Keratinocyte (primary cell): ENCODE measurements around the gene SPATA20.

Source experiments
- EZH2 ChIP-seq: IDR thresholded peaks from one replicate; pipeline ENCODE4 v1.6.1; 2012; ENCODE audit warnings: inconsistent platforms, mild to moderate bottlenecking, low read length, moderate library complexity
- TF ChIP-seq, protein P1 (sequence below), 3 experiments: IDR thresholded peaks in 1 of 3; conservative IDR thresholded peaks in 1 of 3; optimal IDR thresholded peaks in 1 of 3; 2 replicates in 2 of 3; 3 replicates in 1 of 3; pipeline versions ENCODE3 to v1.5.1; 2011; ENCODE audit warnings: low read length in 3 of 3, mild to moderate bottlenecking in 3 of 3, moderate library complexity in 2 of 3, control low read depth in 1 of 3, inconsistent platforms in 1 of 3; ENCODE audit not compliant: insufficient read depth in 2 of 3; ENCODE audit errors: extremely low read depth in 1 of 3

- peak; percentile 39 for TF ChIP-seq EZH2
- TF ChIP-seq, protein P1, sequence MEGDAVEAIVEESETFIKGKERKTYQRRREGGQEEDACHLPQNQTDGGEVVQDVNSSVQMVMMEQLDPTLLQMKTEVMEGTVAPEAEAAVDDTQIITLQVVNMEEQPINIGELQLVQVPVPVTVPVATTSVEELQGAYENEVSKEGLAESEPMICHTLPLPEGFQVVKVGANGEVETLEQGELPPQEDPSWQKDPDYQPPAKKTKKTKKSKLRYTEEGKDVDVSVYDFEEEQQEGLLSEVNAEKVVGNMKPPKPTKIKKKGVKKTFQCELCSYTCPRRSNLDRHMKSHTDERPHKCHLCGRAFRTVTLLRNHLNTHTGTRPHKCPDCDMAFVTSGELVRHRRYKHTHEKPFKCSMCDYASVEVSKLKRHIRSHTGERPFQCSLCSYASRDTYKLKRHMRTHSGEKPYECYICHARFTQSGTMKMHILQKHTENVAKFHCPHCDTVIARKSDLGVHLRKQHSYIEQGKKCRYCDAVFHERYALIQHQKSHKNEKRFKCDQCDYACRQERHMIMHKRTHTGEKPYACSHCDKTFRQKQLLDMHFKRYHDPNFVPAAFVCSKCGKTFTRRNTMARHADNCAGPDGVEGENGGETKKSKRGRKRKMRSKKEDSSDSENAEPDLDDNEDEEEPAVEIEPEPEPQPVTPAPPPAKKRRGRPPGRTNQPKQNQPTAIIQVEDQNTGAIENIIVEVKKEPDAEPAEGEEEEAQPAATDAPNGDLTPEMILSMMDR (optimal IDR thresholded peaks at IDR 0.05 in 1 of 3, IDR thresholded peaks at IDR 0.05 in 1 of 3, conservative IDR thresholded peaks at IDR 0.05 in 1 of 3; ENCODE audit: extremely low read depth in 1 of 3, insufficient read depth in 2 of 3, low read length in 3 of 3) = no peak
These were observed 11.1 kb downstream of the SPATA20 start for GRCh38 chr17:50558091-50558490.
